H1 (cell line): ENCODE data around the gene AGBL4.

ENCODE experiments used
- ATF3 ChIP-seq: IDR thresholded peaks from 2 replicates; pipeline ENCODE4 v1.6.1; 2011; ENCODE audit warnings: low read depth, mild to moderate bottlenecking, low read length; ENCODE audit not compliant: insufficient read depth
- BCL11A ChIP-seq, 2 experiments: IDR thresholded peaks; one replicate each; pipeline ENCODE4 v1.6.1; 2011; ENCODE audit warnings: low read depth in 2 of 2, low read length in 2 of 2, mild to moderate bottlenecking in 2 of 2
- CBX8 ChIP-seq: fragments of 300-800, 300-1000 bp; sonication (generic); IDR thresholded peaks from 2 replicates; pipeline ENCODE4 v1.7.1; 2016; ENCODE audit warnings: low read depth, low read length, borderline replicate concordance
- CHD2 ChIP-seq: IDR thresholded peaks from 2 replicates; pipeline ENCODE4 v1.6.1; 2012; ENCODE audit warnings: low read length, improper control_type of control experiment
- CTCF ChIP-seq, 3 experiments: IDR thresholded peaks; 1 replicate in 2 of 3; 2 replicates in 1 of 3; pipeline versions ENCODE4 v1.5.1 to v1.6.1; 2011; ENCODE audit warnings: low read length in 3 of 3, mild to moderate bottlenecking in 3 of 3, inconsistent platforms in 2 of 3, low read depth in 1 of 3, moderate library complexity in 1 of 3; ENCODE audit not compliant: insufficient read depth in 1 of 3; ENCODE audit errors: control extremely low read depth in 1 of 3
- GTF2F1 ChIP-seq: IDR thresholded peaks from 2 replicates; pipeline ENCODE4 v1.6.1; 2012; ENCODE audit warnings: low read depth, low read length, improper control_type of control experiment, borderline replicate concordance
- JUND ChIP-seq: IDR thresholded peaks from 2 replicates; pipeline ENCODE4 v1.6.1; 2011; ENCODE audit warnings: mild to moderate bottlenecking, improper control_type of control experiment, low read length
- KDM1A ChIP-seq: fragments of 200-600, 300-600 bp; sonication (generic); IDR thresholded peaks from 2 replicates; pipeline ENCODE4 v1.7.1; 2016; ENCODE audit warnings: mild to moderate bottlenecking, low read length, borderline replicate concordance
- KDM5A ChIP-seq: fragments of 200-600 bp; IDR thresholded peaks from 2 replicates; pipeline ENCODE4 v1.7.1; 2012; ENCODE audit warnings: mild to moderate bottlenecking, low read length, inconsistent platforms, mixed read lengths
- POLR2A ChIP-seq, 2 experiments: IDR thresholded peaks; 1 replicate in 1 of 2; 2 replicates in 1 of 2; pipeline ENCODE4 v1.6.1; 2011; ENCODE audit warnings: low read depth in 2 of 2, low read length in 2 of 2, mild to moderate bottlenecking in 2 of 2; ENCODE audit errors: control extremely low read depth in 1 of 2
- RAD21 ChIP-seq, 2 experiments: IDR thresholded peaks in 1 of 2; conservative IDR thresholded peaks in 1 of 2; 2 replicates each; pipeline ENCODE4 v1.6.1; 2011; ENCODE audit warnings: low read depth in 2 of 2, low read length in 2 of 2, improper control_type of control experiment in 1 of 2, inconsistent platforms in 1 of 2, mild to moderate bottlenecking in 1 of 2, moderate library complexity in 1 of 2
- TAF1 ChIP-seq: IDR thresholded peaks from 2 replicates; pipeline ENCODE4 v1.6.1; 2011; ENCODE audit warnings: mild to moderate bottlenecking, low read depth, low read length

- no peak for TF ChIP-seq RAD21 (IDR thresholded peaks at IDR 0.05 in 1 of 2, conservative IDR thresholded peaks at IDR 0.05 in 1 of 2; ENCODE audit: low read depth in 2 of 2, low read length in 2 of 2)
- no peak for TF ChIP-seq CTCF (IDR thresholded peaks at IDR 0.05; ENCODE audit: control extremely low read depth in 1 of 3, insufficient read depth in 1 of 3, low read depth in 1 of 3, low read length in 3 of 3)
- TF ChIP-seq BCL11A (IDR thresholded peaks at IDR 0.05; ENCODE audit: low read depth in 2 of 2, low read length in 2 of 2): no peak
- TF ChIP-seq ATF3: no peak
- TF ChIP-seq KDM1A: no peak
- no peak for TF ChIP-seq POLR2A (IDR thresholded peaks at IDR 0.05; ENCODE audit: control extremely low read depth in 1 of 2, low read depth in 2 of 2, low read length in 2 of 2)
- no peak for TF ChIP-seq CBX8
- no peak for TF ChIP-seq KDM5A
- TF ChIP-seq JUND: no peak
- no peak for TF ChIP-seq TAF1
- TF ChIP-seq GTF2F1: no peak
- no peak for TF ChIP-seq CHD2
Observed at GRCh38 chr1:48803474-48803873, 1220.3 kb downstream of the AGBL4 start.
